GM12878 (cell line): ENCODE data around the gene LSAMP.

ENCODE experiments used
- ETV6 ChIP-seq, 2 experiments: fragments of 450-650 bp in 1 of 2; IDR thresholded peaks in 1 of 2; conservative IDR thresholded peaks in 1 of 2; 2 replicates each; pipeline ENCODE4 v1.6.1; 2014; ENCODE audit warnings: antibody characterized with exemption in 1 of 2, borderline replicate concordance in 1 of 2, low read depth in 1 of 2, mild to moderate bottlenecking in 1 of 2, moderate library complexity in 1 of 2
- EZH2 ChIP-seq: IDR thresholded peaks from 2 replicates; pipeline ENCODE4 v1.6.1; 2012; ENCODE audit warnings: low read depth, mild to moderate bottlenecking, control low read depth, inconsistent platforms, low read length, borderline replicate concordance; ENCODE audit not compliant: control insufficient read depth
- GABPA ChIP-seq: IDR thresholded peaks from 2 replicates; pipeline ENCODE4 v1.6.1; 2014; ENCODE audit warnings: antibody characterized with exemption, low read depth, mild to moderate bottlenecking, inconsistent platforms
- SREBF2 ChIP-seq: IDR thresholded peaks from 2 replicates; pipeline ENCODE4 v1.6.1; 2012; ENCODE audit warnings: mild to moderate bottlenecking, low read length

DNA sequence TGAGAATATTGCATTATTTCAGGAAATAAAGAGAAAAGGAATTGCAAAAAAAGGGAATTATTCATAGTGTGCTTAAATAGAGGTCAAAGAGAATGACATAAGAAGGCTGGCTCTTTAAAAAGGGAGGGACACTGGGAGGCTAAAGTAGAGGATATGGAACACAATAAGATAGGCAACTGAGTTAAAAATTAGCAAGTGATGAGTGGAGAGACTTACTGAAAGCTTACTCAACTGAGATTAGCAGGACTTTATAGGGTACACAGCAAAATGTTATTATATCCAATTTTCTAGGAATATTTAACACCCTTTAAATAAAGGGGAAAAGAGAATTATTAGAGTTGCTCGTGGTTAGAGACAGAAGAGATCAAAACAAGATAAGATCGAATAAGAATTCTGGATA, 375.2 kb downstream of the LSAMP start:
- TF ChIP-seq ETV6 (conservative IDR thresholded peaks at IDR 0.05 in 1 of 2, IDR thresholded peaks at IDR 0.05 in 1 of 2; ENCODE audit: borderline replicate concordance in 1 of 2, low read depth in 1 of 2) (no peak), SREBF2 (no peak), GABPA (no peak), EZH2 (no peak)
